Retina (tissue), 1 donor: ENCODE data around the gene PPY.
"Not testable (repeated sequence)": the region's sequence is repeated elsewhere in the genome, so short reads cannot be mapped to it uniquely, and the experiment has no call there.

ENCODE experiments used
- DNase-seq: peaks from one replicate; pipeline ENCODE4 v3.0.0-alpha.2; 2016

The PPY gene

GRCh38 chr17:43962479-43962878 lies 20.2 kb upstream of the PPY start:
- no peak for DNase-seq

- DNase-seq, result no peak
Measured at GRCh38 chr17:43961954-43962353, 19.7 kb upstream of the PPY start.

GRCh38 chr17:43961292-43961691 lies 19.0 kb upstream of the PPY start:
- not testable (repeated sequence) for DNase-seq

- DNase-seq, result no peak
Measured at GRCh38 chr17:43958748-43959352, 16.6 kb upstream of the PPY start.

- no peak for DNase-seq
Measured at GRCh38 chr17:43956222-43956621, 13.9 kb upstream of the PPY start.

- no peak for DNase-seq
Measured at GRCh38 chr17:43953746-43954145, 11.5 kb upstream of the PPY start, which contains the start of gene PYY. PYY (minus strand) TSS chr17:43953940; CDS start chr17:43953483, 457 bp downstream.

- peak; percentile 78 for DNase-seq
Measured at GRCh38 chr17:43952724-43953666, 10.7 kb upstream of the PPY start.

- no peak for DNase-seq
Measured at GRCh38 chr17:43952351-43952723, 10.1 kb upstream of the PPY start.

- no peak for DNase-seq
Measured at GRCh38 chr17:43951750-43952149, 9.5 kb upstream of the PPY start.

- DNase-seq, result no peak
Measured at GRCh38 chr17:43950554-43950953, 8.3 kb upstream of the PPY start.

GRCh38 chr17:43949781-43950180 lies 7.5 kb upstream of the PPY start:
- DNase-seq, result no peak

- DNase-seq, result no peak
Measured at GRCh38 chr17:43946781-43947180, 4.5 kb upstream of the PPY start.

GRCh38 chr17:43945074-43945829 lies 3.0 kb upstream of the PPY start:
- DNase-seq, result no peak

GRCh38 chr17:43940630-43941029 lies 1.6 kb downstream of the PPY start:
- peak; percentile 66 for DNase-seq

GRCh38 chr17:43939886-43940285 lies 2.4 kb downstream of the PPY start:
- DNase-seq, result no peak

- not testable (repeated sequence) for DNase-seq
Measured at GRCh38 chr17:43939452-43939851, 2.8 kb downstream of the PPY start.

GRCh38 chr17:43938838-43939182 lies 3.5 kb downstream of the PPY start:
- DNase-seq, result no peak

GRCh38 chr17:43936434-43936833 lies 5.8 kb downstream of the PPY start:
- DNase-seq, result no peak

GRCh38 chr17:43935926-43936261 lies 6.4 kb downstream of the PPY start:
- DNase-seq, result no peak

GRCh38 chr17:43935204-43935925 lies 6.9 kb downstream of the PPY start:
- no peak for DNase-seq

- no peak for DNase-seq
Measured at GRCh38 chr17:43932923-43933322, 9.4 kb downstream of the PPY start.

GRCh38 chr17:43932357-43932756 lies 9.9 kb downstream of the PPY start:
- DNase-seq, result no peak

- no peak for DNase-seq
Measured at GRCh38 chr17:43931062-43931571, 11.2 kb downstream of the PPY start.
